COLO829 (cell line): ENCODE data around the gene DGKD.

Source experiments
- DNase-seq: peaks from one replicate; pipeline ENCODE4 v3.0.0; 2012; ENCODE audit warnings: low spot score

Gene DGKD

GRCh38 chr2:233428438-233428837 lies 74.1 kb downstream of the DGKD start:
- DNase-seq, result no peak

DNA sequence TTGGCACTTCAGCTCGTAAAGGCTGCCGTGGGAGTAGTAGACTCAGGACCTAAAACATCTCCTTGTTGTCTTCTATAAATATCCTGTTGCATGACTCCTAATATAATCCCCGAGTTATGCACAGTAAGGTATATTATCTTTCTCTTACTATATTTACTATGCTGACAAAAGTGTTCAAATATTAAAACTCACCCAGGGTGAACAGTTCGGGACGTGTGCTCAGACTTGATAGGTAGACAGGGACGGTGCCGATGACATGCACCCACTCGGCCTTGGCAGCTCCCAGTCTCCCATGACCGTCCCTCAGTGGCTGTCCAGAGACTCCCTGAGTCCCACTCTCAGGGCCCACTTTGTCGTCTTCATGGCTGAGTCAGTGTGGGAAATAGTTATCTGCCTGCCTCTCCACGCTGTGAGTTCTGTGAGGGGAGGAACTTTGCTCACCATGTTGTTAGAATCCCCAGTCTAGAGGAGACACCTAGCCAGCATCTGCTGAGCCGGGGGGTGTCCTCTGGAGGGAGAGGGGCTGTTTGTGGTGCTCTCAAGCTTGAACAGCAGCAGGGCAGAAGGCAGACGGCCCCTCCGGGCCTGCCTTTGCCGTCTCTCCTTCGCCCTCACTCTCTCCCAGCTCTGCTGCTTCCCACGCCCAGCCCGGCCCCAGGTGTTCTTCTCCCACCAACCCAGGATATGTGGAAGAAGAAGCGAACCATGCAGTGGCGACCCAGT lies 75.0 kb downstream of the DGKD start:
- no peak for DNase-seq

- no peak for DNase-seq
Observed at GRCh38 chr2:233430081-233430480, 75.8 kb downstream of the DGKD start.

GRCh38 chr2:233430651-233431050 lies 76.4 kb downstream of the DGKD start:
- DNase-seq, result no peak

GRCh38 chr2:233433029-233433428 lies 78.7 kb downstream of the DGKD start:
- no peak for DNase-seq

- no peak for DNase-seq
Observed at GRCh38 chr2:233433794-233434193, 79.5 kb downstream of the DGKD start.

- no peak for DNase-seq
Observed at GRCh38 chr2:233434666-233435330, 80.5 kb downstream of the DGKD start.

- DNase-seq, result no peak
Observed at GRCh38 chr2:233435436-233436190, 81.3 kb downstream of the DGKD start.

DNA sequence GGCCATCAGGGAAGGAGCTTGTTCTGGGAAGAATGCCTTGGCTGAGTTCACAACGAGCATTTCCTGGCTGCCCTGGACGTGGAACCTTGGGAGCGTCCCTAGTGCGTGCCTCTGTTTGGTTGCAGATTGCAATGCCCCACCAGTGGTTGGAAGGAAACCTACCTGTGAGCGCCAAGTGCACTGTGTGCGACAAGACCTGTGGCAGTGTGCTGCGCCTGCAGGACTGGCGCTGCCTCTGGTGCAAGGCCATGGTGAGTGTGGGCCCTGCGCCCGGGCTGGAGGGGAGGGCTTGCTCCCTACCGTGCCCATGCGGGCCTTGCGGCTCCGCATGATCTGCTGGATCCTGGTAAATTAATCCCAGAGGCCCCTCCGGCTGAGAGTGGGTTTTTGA lies 81.9 kb downstream of the DGKD start:
- DNase-seq, result no peak

GRCh38 chr2:233436691-233437438 lies 82.6 kb downstream of the DGKD start:
- DNase-seq, result no peak

DNA sequence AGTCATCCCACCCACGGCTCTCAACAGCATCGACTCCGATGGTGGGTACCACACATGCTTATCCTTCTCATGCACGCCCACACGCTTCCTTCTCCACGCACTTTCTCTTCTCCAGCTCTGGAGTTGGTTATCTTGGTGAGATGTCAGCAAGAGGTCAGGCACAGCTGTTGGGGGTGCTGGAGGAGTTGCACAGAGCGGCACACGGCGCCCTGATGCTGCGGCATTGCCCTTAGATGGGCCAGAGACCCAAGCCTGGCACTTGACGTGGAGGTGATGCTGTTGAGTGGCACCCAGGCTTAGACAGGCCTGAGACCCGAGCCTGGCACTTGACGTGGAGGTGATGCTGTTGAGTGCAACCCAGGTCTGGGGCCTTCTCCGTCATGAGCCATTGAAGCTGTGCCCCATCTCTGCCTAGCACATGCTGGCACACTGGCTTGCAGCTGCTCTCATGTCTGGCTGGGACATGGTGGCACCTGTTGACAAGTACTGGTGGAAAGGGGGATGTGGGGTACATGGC lies 83.2 kb downstream of the DGKD start:
- DNase-seq, result no peak

- DNase-seq, result no peak
Observed at GRCh38 chr2:233438573-233439147, 84.4 kb downstream of the DGKD start.

GRCh38 chr2:233439191-233439590 lies 84.9 kb downstream of the DGKD start:
- no peak for DNase-seq

- DNase-seq, result no peak
Observed at GRCh38 chr2:233440314-233440713, 86.0 kb downstream of the DGKD start.

DNA sequence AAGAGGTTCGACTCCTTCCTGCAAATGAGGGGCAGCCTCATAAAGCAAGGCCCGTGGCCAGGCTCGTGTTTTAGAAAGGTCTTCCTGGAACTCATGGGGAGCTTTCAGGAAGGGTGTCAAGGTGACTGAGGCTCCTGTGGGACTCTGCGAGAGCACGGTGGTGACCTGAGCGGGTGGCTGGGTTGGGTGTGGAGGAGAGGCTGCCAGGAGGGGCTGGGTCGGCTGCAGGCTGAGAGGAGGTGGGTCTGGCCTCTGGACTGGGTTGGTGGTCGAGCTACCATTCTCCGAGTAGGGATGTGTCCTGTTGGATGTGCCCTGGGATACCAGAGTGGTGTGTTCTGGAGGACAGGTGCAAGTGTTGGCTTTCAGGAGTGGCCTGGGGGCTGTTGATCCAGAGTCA lies 86.4 kb downstream of the DGKD start:
- no peak for DNase-seq

GRCh38 chr2:233441161-233442027 lies 87.1 kb downstream of the DGKD start:
- DNase-seq, result no peak

- no peak for DNase-seq
Observed at GRCh38 chr2:233442028-233442310, 87.7 kb downstream of the DGKD start.

DNA sequence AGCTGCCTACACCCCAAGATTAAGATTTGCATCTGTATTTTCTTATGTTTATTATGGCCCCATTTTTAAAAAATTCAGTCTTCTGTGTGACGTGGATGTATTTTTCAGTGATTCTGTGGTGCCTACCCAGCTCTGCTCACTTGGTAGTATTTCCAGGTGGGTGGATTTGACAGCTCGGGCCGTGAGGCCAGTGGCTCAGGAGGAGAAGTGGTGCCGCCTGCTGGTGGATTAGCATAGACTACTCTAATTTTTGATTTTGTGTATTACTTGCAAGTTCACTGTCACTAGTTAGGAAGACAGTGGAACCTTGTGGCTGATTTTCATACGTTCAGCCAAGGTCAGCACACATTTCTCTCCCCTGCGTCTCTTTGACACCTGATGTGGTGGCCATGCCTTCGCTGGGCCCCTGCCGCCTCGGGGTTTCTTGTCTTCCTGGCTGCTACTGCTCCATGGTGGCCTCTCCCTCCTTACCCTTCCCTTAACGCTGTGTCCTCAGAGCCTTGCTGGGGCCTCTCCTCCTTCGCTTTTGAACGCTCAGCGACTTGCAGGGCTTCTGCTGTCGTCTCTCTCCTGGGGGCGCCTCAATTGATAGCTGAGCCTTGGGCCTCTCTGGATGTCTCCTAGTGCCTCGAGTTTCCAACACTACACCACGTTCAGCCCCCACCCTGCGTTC lies 89.4 kb downstream of the DGKD start:
- peak; percentile 85 for DNase-seq

DNA sequence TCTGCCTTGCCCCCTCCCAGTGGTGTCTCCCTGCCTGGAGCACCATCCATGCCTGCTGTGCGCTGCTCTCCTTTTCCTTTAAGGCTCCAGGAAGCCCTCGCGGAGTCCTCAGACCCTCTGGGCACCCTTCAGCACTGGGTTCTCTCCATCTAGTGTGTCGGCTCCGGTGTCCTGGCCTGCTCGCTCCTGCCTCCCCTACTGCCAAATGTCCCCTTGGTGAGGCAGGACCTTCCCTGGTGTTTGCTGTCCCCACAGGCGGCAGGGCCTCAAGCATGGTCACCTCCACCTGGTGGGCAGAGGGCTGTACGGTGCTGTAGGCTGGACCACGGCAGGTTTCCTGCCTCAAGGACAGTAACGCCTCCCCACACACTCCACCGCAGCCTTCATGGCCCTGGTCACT lies 90.2 kb downstream of the DGKD start:
- DNase-seq, result no peak

DNA sequence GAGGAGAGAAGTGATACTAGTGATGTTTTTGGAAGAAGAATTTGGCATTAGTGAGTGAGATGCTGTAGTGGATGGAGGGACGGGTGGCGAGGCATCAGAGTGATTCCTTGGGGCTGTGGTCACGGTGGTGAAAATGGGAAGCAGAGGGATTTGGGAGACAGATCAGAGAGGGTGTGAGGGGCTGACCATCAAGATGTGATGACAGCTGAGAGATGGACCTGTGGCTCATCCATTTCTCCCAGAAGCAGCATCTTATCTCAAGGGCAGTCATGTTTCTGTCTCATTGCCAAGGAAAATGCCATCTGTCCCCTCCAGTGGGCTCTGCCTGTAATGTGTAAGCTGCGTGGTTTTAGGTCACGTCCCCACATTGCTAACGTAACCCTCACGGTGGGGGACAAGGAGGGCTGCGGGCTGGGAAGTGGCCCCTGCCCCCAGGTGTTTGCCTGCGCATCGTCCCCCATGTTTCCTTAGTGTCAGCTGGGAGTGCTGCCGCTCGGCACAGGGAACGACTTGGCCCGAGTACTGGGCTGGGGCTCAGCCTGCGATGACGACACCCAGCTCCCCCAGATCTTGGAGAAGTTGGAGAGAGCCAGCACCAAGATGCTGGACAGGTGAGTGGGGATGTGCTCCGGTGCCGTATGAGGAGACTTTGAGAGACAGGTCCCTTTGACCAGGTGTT lies 91.0 kb downstream of the DGKD start:
- DNase-seq, result no peak
